ENCODE results near the gene GDF7. TPM values are rescaled to one million over a fixed set of nuclear protein-coding genes. Genes with fewer than 3 reads are reported as not detected.

GDF7 gene
- total RNA-seq, 1 experiment from 2014 or later: 0.04 TPM

- no peak overlapping the region for H4K5ac ChIP-seq (ENCODE audit: insufficient read length, low read depth, low read length)
- no peaks in the 10 kb centered on the region for H3K4me1 ChIP-seq (ENCODE audit: insufficient read depth, low read length)
- TF ChIP-seq CTCF (conservative IDR thresholded peaks at IDR 0.05): no peak
- Mint-ChIP-seq H3K36me3 (ENCODE audit: insufficient read depth in 1 of 3, low read depth in 3 of 3) (no peaks in the 10 kb centered on the region; a peak in 1 of 7 replicates), H3K4me1 (peaks cover 7 to 9% of the 10 kb centered on the region in 2 experiments), H3K27ac (no peak overlapping the region), H3K27me3 (ENCODE audit: low read depth) (peaks cover 3% of the 10 kb centered on the region), H3K9me3 (no peaks in the 10 kb centered on the region), H3K4me3 (no peak overlapping the region)
- no peaks in the 10 kb centered on the region for H3K79me2 ChIP-seq (ENCODE audit: insufficient read depth, low read length)
- no peak overlapping the region for H3K14ac ChIP-seq (ENCODE audit: insufficient read depth, low read length)
- no CpG with 5 or more reads among the region's 10 CpGs for WGBS (ENCODE audit: extremely low coverage, insufficient read length, low lambda C conversion rate)
- no peak overlapping the region for H2AK5ac ChIP-seq (ENCODE audit: insufficient read length, low read length)
- H3K56ac ChIP-seq (ENCODE audit: insufficient read length, low read depth, low read length): no peak overlapping the region
- no peak overlapping the region for H3K4ac ChIP-seq (ENCODE audit: low read depth, low read length)
- DNase-seq: no peak
- H3K27ac ChIP-seq (ENCODE audit: insufficient read length, low read depth, low read length): no peak overlapping the region
- H4K20me1 ChIP-seq (ENCODE audit: control insufficient read depth, insufficient read depth, insufficient read length): no peaks in the 10 kb centered on the region
- H3K9me3 ChIP-seq (ENCODE audit: control insufficient read depth, low read depth, low read length): no peaks in the 10 kb centered on the region
- no peak overlapping the region for H2BK120ac ChIP-seq (ENCODE audit: low read depth, low read length, poor library complexity, severe bottlenecking)
- no peaks in the 10 kb centered on the region for H3K27me3 ChIP-seq (ENCODE audit: insufficient read depth, low read length)
- no peaks in the 10 kb centered on the region for H3K23me2 ChIP-seq (ENCODE audit: insufficient read length, low read depth, low read length, poor library complexity, severe bottlenecking)
- no peak overlapping the region for H4K8ac ChIP-seq (replicated peaks; ENCODE audit: insufficient read length, low read depth, low read length)
- H3T11ph ChIP-seq (ENCODE audit: low read length): no peak overlapping the region
- no peak overlapping the region for H2BK15ac ChIP-seq (ENCODE audit: low read depth, low read length)
- H3K23ac ChIP-seq (ENCODE audit: insufficient read length, low read depth, low read length): no peak overlapping the region
- H2BK12ac ChIP-seq (ENCODE audit: insufficient read length, low read depth, low read length): no peak overlapping the region
- H3K9ac ChIP-seq (ENCODE audit: extremely low read depth, insufficient read length, low read length): no peak overlapping the region
- no peak overlapping the region for H2BK20ac ChIP-seq (ENCODE audit: low read depth, low read length, poor library complexity, severe bottlenecking)
- no peak overlapping the region for H3K18ac ChIP-seq (ENCODE audit: insufficient read length, low read depth, low read length)
- H2BK5ac ChIP-seq (ENCODE audit: insufficient read length, low read length): no peak overlapping the region
- no peak overlapping the region for H4K91ac ChIP-seq (ENCODE audit: insufficient read length, low read depth, low read length)
- no peaks in the 10 kb centered on the region for H3K79me1 ChIP-seq (ENCODE audit: insufficient read depth, low read depth, low read length, poor library complexity, severe bottlenecking)
- H2AFZ ChIP-seq (ENCODE audit: low read length): no peak overlapping the region
- no peak overlapping the region for H3K4me2 ChIP-seq (ENCODE audit: insufficient read depth, insufficient read length, low read length)
Observed at GRCh38 chr2:20680744-20681375, 13.9 kb downstream of the GDF7 start.

All from H9 (cell line).